ENCODE results near the gene MVB12A. TPM values are rescaled to one million over a fixed set of nuclear protein-coding genes. Genes with fewer than 3 reads are reported as not detected.
A peak's percentile ranks its signal among the peaks of the same experiment; 100 is the strongest.

Gene MVB12A
- total RNA-seq, 2 donors from 2014 or later = 71.2 to 75.7 TPM

GRCh38 chr19:17447704-17448130 lies 27.9 kb downstream of the MVB12A start:
- TF ChIP-seq, protein P1, sequence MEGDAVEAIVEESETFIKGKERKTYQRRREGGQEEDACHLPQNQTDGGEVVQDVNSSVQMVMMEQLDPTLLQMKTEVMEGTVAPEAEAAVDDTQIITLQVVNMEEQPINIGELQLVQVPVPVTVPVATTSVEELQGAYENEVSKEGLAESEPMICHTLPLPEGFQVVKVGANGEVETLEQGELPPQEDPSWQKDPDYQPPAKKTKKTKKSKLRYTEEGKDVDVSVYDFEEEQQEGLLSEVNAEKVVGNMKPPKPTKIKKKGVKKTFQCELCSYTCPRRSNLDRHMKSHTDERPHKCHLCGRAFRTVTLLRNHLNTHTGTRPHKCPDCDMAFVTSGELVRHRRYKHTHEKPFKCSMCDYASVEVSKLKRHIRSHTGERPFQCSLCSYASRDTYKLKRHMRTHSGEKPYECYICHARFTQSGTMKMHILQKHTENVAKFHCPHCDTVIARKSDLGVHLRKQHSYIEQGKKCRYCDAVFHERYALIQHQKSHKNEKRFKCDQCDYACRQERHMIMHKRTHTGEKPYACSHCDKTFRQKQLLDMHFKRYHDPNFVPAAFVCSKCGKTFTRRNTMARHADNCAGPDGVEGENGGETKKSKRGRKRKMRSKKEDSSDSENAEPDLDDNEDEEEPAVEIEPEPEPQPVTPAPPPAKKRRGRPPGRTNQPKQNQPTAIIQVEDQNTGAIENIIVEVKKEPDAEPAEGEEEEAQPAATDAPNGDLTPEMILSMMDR (IDR thresholded peaks at IDR 0.05) = no peak
- no peak for TF ChIP-seq POLR2AphosphoS5 (IDR thresholded peaks at IDR 0.05)
- no peak for TF ChIP-seq POLR2A (IDR thresholded peaks at IDR 0.05)
- WGBS = 29% methylated on average over 5 of the region's 5 CpGs
- Histone ChIP-seq H3K9me3 (no peaks in the 10 kb centered on the region), H3K27me3 (replicated peaks; ENCODE audit: insufficient read depth) (no peaks in the 10 kb centered on the region), H3K4me1 (replicated peaks) (no peaks in the 10 kb centered on the region), H3K27ac (no peak overlapping the region), H3K4me3 (peak overlapping the region; percentile 33 to 34), H3K36me3 (no peaks in the 10 kb centered on the region)
- intact Hi-C loops (cut with DNase I) = no loop called here
- DNase-seq (ENCODE audit: low spot score) = no peak

- H3K36me3 ChIP-seq = no peaks in the 10 kb centered on the region
- H3K27me3 ChIP-seq (replicated peaks; ENCODE audit: insufficient read depth) = no peaks in the 10 kb centered on the region
- no peak for TF ChIP-seq POLR2AphosphoS5 (IDR thresholded peaks at IDR 0.05)
- TF ChIP-seq, protein P1 (IDR thresholded peaks at IDR 0.05) = peak in 2 of 4 experiments; percentile 18 to 25
- intact Hi-C loops (cut with DNase I) = no loop called here
- WGBS = 3% methylated on average over 54 of the region's 81 CpGs
- no peak within 1 kb of the TSS for H3K27ac ChIP-seq
- peak within 1 kb of the TSS; percentile 33 to 34 for H3K4me3 ChIP-seq
- no peaks in the 10 kb centered on the region for H3K9me3 ChIP-seq
- no peak for DNase-seq (ENCODE audit: low spot score)
- no peaks in the 10 kb centered on the region for H3K4me1 ChIP-seq (replicated peaks)
These were observed 28.5 kb downstream of the MVB12A start, which contains the start of gene TMEM221 for GRCh38 chr19:17448131-17448967. Gene TMEM221 (minus strand): TSS chr19:17448668. CDS start chr19:17448462, 206 bp downstream.

- Histone ChIP-seq H3K9me3 (no peaks in the 10 kb centered on the region), H3K36me3 (no peaks in the 10 kb centered on the region), H3K27ac (no peak overlapping the region), H3K4me1 (replicated peaks) (no peaks in the 10 kb centered on the region), H3K27me3 (replicated peaks; ENCODE audit: insufficient read depth) (peaks cover 4% of the 10 kb centered on the region), H3K4me3 (no peak overlapping the region)
- WGBS = 55% methylated on average over 8 of the region's 8 CpGs
- no peak for DNase-seq (ENCODE audit: low spot score)
- intact Hi-C loops (cut with DNase I) = no loop called here
- TF ChIP-seq, protein P1 (IDR thresholded peaks at IDR 0.05) = no peak
- TF ChIP-seq POLR2AphosphoS5 (IDR thresholded peaks at IDR 0.05) = no peak
- TF ChIP-seq POLR2A (IDR thresholded peaks at IDR 0.05) = no peak
These were observed 30.6 kb downstream of the MVB12A start for GRCh38 chr19:17450264-17451075.

GRCh38 chr19:17451820-17452219 lies 32.0 kb downstream of the MVB12A start:
- H3K27me3 ChIP-seq (replicated peaks; ENCODE audit: insufficient read depth) = peaks cover 6% of the 10 kb centered on the region
- 90% methylated on average over 4 of the region's 4 CpGs for WGBS
- H3K4me3 ChIP-seq = no peak overlapping the region
- intact Hi-C loops (cut with DNase I) = no loop called here
- H3K4me1 ChIP-seq (replicated peaks) = no peaks in the 10 kb centered on the region
- TF ChIP-seq POLR2A (IDR thresholded peaks at IDR 0.05) (no peak), POLR2AphosphoS5 (IDR thresholded peaks at IDR 0.05) (no peak)
- TF ChIP-seq, protein P1 (IDR thresholded peaks at IDR 0.05) = no peak
- no peaks in the 10 kb centered on the region for H3K36me3 ChIP-seq
- no peak overlapping the region for H3K27ac ChIP-seq
- DNase-seq (ENCODE audit: low spot score) = no peak
- H3K9me3 ChIP-seq = no peaks in the 10 kb centered on the region
